GM12865 (cell line): ENCODE measurements around the gene IZUMO4.

Experiments used
- DNase-seq: peaks from one replicate; pipeline ENCODE4 v3.0.0; 2010; ENCODE audit warnings: low read depth
- H3K4me3 ChIP-seq: 2 replicates; pipeline ENCODE4 v1.5.1; 2011; ENCODE audit warnings: mild to moderate bottlenecking, low read depth, low read length, control low read depth
- CTCF ChIP-seq: IDR thresholded peaks from 2 replicates; pipeline ENCODE4 v1.5.1; 2011; ENCODE audit warnings: low read length, control low read depth, low read depth, inconsistent platforms; ENCODE audit not compliant: insufficient read depth; ENCODE audit errors: missing control alignments

The IZUMO4 gene

DNA sequence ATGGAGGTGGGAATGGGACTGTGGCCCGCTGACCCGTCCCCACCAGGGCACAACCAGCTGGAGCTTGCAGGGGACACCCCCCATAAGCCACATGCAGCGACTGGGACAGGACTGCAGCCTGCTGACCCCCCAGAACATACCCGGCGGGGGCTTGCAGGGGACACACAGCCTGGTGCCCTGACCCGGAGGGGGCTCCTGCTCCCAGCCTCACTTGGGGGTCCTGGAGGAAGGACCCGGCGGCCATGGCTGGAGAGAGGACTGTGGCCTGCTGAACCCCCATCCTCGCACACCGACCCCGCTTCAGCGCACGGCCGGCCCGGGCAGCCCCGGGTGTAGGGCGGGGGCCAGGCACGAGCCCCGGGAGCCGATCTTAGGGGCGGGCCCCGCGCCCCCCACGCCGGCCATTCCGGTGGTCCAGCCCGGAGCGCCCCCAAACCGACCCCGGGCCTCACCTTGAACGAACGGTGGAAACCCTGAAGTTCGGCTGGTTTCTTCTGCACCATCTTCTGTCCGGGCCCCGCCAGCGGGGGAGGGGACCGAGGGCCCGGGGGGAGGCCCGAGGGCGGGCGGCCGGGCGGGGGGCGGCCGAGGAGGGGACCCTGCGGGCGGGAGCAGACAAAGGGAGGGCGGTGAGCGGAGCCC lies 46.2 kb upstream of the IZUMO4 start:
- no peak for TF ChIP-seq CTCF
- peak overlapping the region; percentile 93 for H3K4me3 ChIP-seq
- DNase-seq: no peak

- DNase-seq: peak; percentile 95
- peak; percentile 55 for TF ChIP-seq CTCF
- peak within 1 kb of the TSS; percentile 93 for H3K4me3 ChIP-seq
These were observed 45.5 kb upstream of the IZUMO4 start, which contains the start of gene MKNK2 for GRCh38 chr19:2050991-2051772. Gene MKNK2, minus strand, starts transcription at chr19:2051244. Its CDS starts 393 bp downstream, at chr19:2050851.

- H3K4me3 ChIP-seq: peak overlapping the region; percentile 67
- no peak for TF ChIP-seq CTCF
- peak; percentile 82 for DNase-seq
These were observed 44.7 kb upstream of the IZUMO4 start for GRCh38 chr19:2051773-2052704.

DNA sequence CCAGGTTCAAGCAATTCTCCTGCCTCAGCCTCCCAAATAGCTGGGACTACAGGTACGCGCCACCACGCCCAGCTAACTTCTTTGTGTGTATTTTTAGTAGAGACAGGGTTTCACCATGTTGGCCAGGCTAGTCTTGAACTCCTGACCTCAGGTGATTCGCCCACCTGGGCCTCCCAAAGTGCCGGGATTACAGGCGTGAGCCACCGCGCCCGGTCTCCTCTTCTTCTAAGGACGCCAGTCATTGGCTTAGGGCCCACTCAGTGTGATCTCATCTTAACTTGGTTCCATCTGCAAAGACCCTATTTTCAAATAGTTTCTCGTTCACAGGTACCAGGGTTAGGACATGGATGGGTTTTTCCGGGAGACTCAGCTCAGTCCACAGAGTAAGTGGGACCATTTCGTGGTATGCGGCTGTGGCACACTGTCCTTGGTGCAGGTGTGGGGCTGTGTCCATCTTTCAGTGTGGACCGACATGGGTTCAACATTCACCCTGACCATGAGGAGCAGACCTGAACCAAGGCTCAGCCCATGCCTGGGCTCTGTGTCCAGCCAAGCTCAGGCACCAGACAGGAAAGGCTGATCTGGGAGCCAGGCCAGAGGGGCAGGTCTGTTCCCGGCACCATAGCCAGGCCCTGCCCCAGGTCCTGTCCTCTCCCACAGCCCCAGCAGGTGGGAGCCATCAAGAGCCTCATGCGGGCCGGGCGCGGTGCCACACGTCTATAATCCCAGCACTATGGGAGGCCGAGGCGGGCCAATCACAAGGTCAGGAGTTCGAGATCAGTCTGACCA lies 42.9 kb upstream of the IZUMO4 start:
- H3K4me3 ChIP-seq: peak overlapping the region; percentile 1; the same call in 1 of the 2 replicates
- DNase-seq: peak; percentile 36
- TF ChIP-seq CTCF: no peak

DNA sequence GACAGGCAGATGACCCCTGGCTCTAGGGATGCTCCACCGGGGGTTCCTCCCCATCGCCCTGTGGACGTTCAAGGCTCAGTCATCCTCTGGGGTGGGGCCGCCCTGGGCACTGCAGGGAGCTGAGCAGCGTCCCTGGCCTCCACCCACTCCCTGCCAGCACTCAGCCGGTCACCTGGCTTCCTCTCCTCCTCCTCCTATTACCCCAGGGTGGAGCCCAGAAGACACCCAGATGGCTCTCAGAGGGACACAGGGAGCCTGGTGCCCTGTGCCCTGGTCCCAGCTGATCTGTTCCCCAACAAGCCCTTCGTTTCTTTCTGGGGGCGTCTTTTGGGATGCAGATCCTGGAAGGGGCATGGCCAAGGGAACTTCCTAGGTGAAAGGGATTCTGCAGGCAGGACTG lies 42.0 kb upstream of the IZUMO4 start:
- TF ChIP-seq CTCF: no peak
- peak overlapping the region; percentile 55 for H3K4me3 ChIP-seq
- DNase-seq: peak; percentile 71
